GM23248 (cell line): ENCODE results near the gene PRODH. TPM values are rescaled to one million over a fixed set of nuclear protein-coding genes. Genes with fewer than 3 reads are reported as not detected.

Source experiments
- DNase-seq: peaks from one replicate; pipeline ENCODE4 v3.0.0-alpha.2; 2015
- H2AFZ ChIP-seq: fragments of 200-600 bp; sonication (generic); 2 replicates; pipeline ENCODE4 v1.6.1; 2016; ENCODE audit warnings: antibody characterized with exemption
- H3F3A ChIP-seq: fragments of 200-600 bp; sonication (generic); 2 replicates; pipeline ENCODE4 v1.6.1; 2016; ENCODE audit warnings: mild to moderate bottlenecking, antibody characterized with exemption, mixed run types; ENCODE audit not compliant: insufficient read depth
- H3K27ac ChIP-seq: fragments of 200-600 bp; sonication (generic); 2 replicates; pipeline ENCODE4 v1.5.1; 2016; ENCODE audit warnings: mild to moderate bottlenecking
- H3K27me3 ChIP-seq: fragments of 200-600 bp; sonication (generic); replicated peaks from 2 replicates; pipeline ENCODE4 v1.6.1; 2016; ENCODE audit warnings: mild to moderate bottlenecking; ENCODE audit not compliant: insufficient read depth
- H3K36me3 ChIP-seq: fragments of 200-600 bp; sonication (generic); 2 replicates; pipeline ENCODE4 v1.6.1; 2016; ENCODE audit warnings: low read depth, mild to moderate bottlenecking
- H3K4me1 ChIP-seq: fragments of 200-600 bp; sonication (generic); 2 replicates; pipeline ENCODE4 v1.6.1; 2016; ENCODE audit warnings: mild to moderate bottlenecking; ENCODE audit not compliant: insufficient read depth
- H3K4me2 ChIP-seq: fragments of 200-600 bp; sonication (generic); one replicate; pipeline ENCODE4 v1.6.1; 2016; ENCODE audit warnings: mild to moderate bottlenecking; ENCODE audit not compliant: unreplicated experiment
- H3K4me3 ChIP-seq: fragments of 200-600 bp; sonication (generic); 2 replicates; pipeline ENCODE4 v1.5.1; 2016; ENCODE audit warnings: mild to moderate bottlenecking
- H3K79me2 ChIP-seq: fragments of 200-600 bp; sonication (generic); 2 replicates; pipeline ENCODE4 v1.6.1; 2016; ENCODE audit warnings: mild to moderate bottlenecking; ENCODE audit not compliant: insufficient read depth
- H3K9ac ChIP-seq: fragments of 200-600 bp; sonication (generic); 2 replicates; pipeline ENCODE4 v1.6.1; 2016; ENCODE audit warnings: mild to moderate bottlenecking
- H3K9me2 ChIP-seq: fragments of 200-600 bp; sonication (generic); 2 replicates; pipeline ENCODE4 v1.6.1; 2016; ENCODE audit warnings: mixed run types, mild to moderate bottlenecking, moderate library complexity; ENCODE audit not compliant: insufficient read depth
- H3K9me3 ChIP-seq: fragments of 200-600 bp; sonication (generic); one replicate; pipeline ENCODE4 v1.6.1; 2017; ENCODE audit warnings: low read depth
- H4K20me1 ChIP-seq: fragments of 200-600 bp; sonication (generic); 2 replicates; pipeline ENCODE4 v1.6.0; 2016; ENCODE audit not compliant: insufficient read depth
- EZH2 ChIP-seq: fragments of 200-600 bp; sonication (generic); IDR thresholded peaks from 2 replicates; pipeline ENCODE4 v1.6.1; 2018; ENCODE audit warnings: antibody characterized with exemption, mild to moderate bottlenecking; ENCODE audit not compliant: insufficient read depth, poor library complexity, severe bottlenecking
- EZH2phosphoT487 ChIP-seq: fragments of 200-600 bp; sonication (generic); IDR thresholded peaks from 2 replicates; pipeline ENCODE4 v1.6.1; 2018; ENCODE audit warnings: antibody characterized with exemption, moderate library complexity, mild to moderate bottlenecking, low read depth; ENCODE audit not compliant: insufficient read depth
- WGBS, 2 experiments: methylation state at CpG; one replicate each; pipeline ENCODE4 v1.1.6; 2015 to 2017; ENCODE audit warnings: low lambda C conversion rate in 2 of 2, low coverage in 1 of 2; ENCODE audit errors: missing lambda C conversion rate in 2 of 2; 5-methylcytosine and 5-hydroxymethylcytosine counted together
- in situ Hi-C: fragments of 300-500 bp; cut with MboI; formaldehyde crosslinking; loops from 2 replicates; pipeline ENCODE4 v1.15.0; 2020
- polyA plus RNA-seq: library from polyadenylated mRNA; unstranded; fragments of >200 nt; fragmentation: Nextera tagmentation; extraction: Ambion mirVana; gene quantifications from 2 replicates; pipeline ENCODE4 v1.2.1, GENCODE V29; 2016
- total RNA-seq: library from RNA; depleted of rRNA; stranded (reverse); fragments of >200 nt; shearing (Covaris generic); gene quantifications from 2 replicates; pipeline ENCODE4 v1.2.3, GENCODE V29; 2014

The PRODH gene
- total and polyA plus RNA-seq, 2 experiments from 2014 or later: not detected

GRCh38 chr22:18933914-18934313, 2.2 kb downstream of the PRODH start:
- Histone ChIP-seq H3K4me2 (no peak overlapping the region), H3K9ac (no peak overlapping the region), H3K9me2 (no peaks in the 10 kb centered on the region), H3K4me1 (no peaks in the 10 kb centered on the region), H3K9me3 (no peaks in the 10 kb centered on the region), H4K20me1 (no peaks in the 10 kb centered on the region), H3K79me2 (no peaks in the 10 kb centered on the region), H3K27me3 (no peaks in the 10 kb centered on the region), H3F3A (no peaks in the 10 kb centered on the region), H2AFZ (no peak overlapping the region), H3K4me3 (no peak overlapping the region), H3K36me3 (no peaks in the 10 kb centered on the region), H3K27ac (no peak overlapping the region)
- no peak for DNase-seq
- in situ Hi-C loops: no loop called here
- WGBS, 2 experiments: no CpG with 5 or more reads among the region's 7 CpGs
- TF ChIP-seq EZH2phosphoT487 (no peak), EZH2 (no peak)

GRCh38 chr22:18931905-18932652, 4.0 kb downstream of the PRODH start:
- Histone ChIP-seq H3K9me2 (no peaks in the 10 kb centered on the region), H4K20me1 (no peaks in the 10 kb centered on the region), H3K4me1 (no peaks in the 10 kb centered on the region), H3K4me2 (no peak overlapping the region), H2AFZ (no peak overlapping the region), H3K9ac (no peak overlapping the region), H3K9me3 (no peaks in the 10 kb centered on the region), H3F3A (no peaks in the 10 kb centered on the region), H3K79me2 (no peaks in the 10 kb centered on the region), H3K4me3 (no peak overlapping the region), H3K36me3 (no peaks in the 10 kb centered on the region), H3K27me3 (no peaks in the 10 kb centered on the region), H3K27ac (no peak overlapping the region)
- in situ Hi-C loops: no loop called here
- no CpG with 5 or more reads among the region's 16 CpGs for WGBS, 2 experiments
- no peak for TF ChIP-seq EZH2phosphoT487
- TF ChIP-seq EZH2: no peak
- DNase-seq: no peak

- Histone ChIP-seq H3K79me2 (no peaks in the 10 kb centered on the region), H2AFZ (no peak overlapping the region), H3K9ac (no peak overlapping the region), H3K27me3 (no peaks in the 10 kb centered on the region), H3K9me2 (no peaks in the 10 kb centered on the region), H3F3A (no peaks in the 10 kb centered on the region), H3K4me2 (no peak overlapping the region), H3K9me3 (no peaks in the 10 kb centered on the region), H3K4me3 (no peak overlapping the region), H3K27ac (no peak overlapping the region), H3K4me1 (no peaks in the 10 kb centered on the region), H3K36me3 (no peaks in the 10 kb centered on the region), H4K20me1 (no peaks in the 10 kb centered on the region)
- no CpG with 5 or more reads among the region's 5 CpGs for WGBS, 2 experiments
- TF ChIP-seq EZH2 (no peak), EZH2phosphoT487 (no peak)
- in situ Hi-C loops: no loop called here
- no peak for DNase-seq
Observed at GRCh38 chr22:18929459-18929858, 6.6 kb downstream of the PRODH start.

GRCh38 chr22:18927573-18927972, 8.5 kb downstream of the PRODH start:
- no peaks in the 10 kb centered on the region for H3F3A ChIP-seq
- in situ Hi-C loops: no loop called here
- no peak overlapping the region for H3K9ac ChIP-seq
- no peaks in the 10 kb centered on the region for H3K36me3 ChIP-seq
- H3K79me2 ChIP-seq: no peaks in the 10 kb centered on the region
- H3K4me1 ChIP-seq: no peaks in the 10 kb centered on the region
- no peak overlapping the region for H3K4me2 ChIP-seq
- H3K9me3 ChIP-seq: no peaks in the 10 kb centered on the region
- no peak for DNase-seq
- WGBS, 2 experiments: no CpG with 5 or more reads among the region's 5 CpGs
- TF ChIP-seq EZH2 (no peak), EZH2phosphoT487 (no peak)
- no peaks in the 10 kb centered on the region for H3K27me3 ChIP-seq
- H2AFZ ChIP-seq: no peak overlapping the region
- H3K9me2 ChIP-seq: no peaks in the 10 kb centered on the region
- H3K27ac ChIP-seq: no peak overlapping the region
- no peak overlapping the region for H3K4me3 ChIP-seq
- no peaks in the 10 kb centered on the region for H4K20me1 ChIP-seq
